DOHH2 (cell line): ENCODE data around the gene LARGE1.

ENCODE experiments used
- EZH2phosphoT487 ChIP-seq: fragments of 200-600 bp; sonication (generic); IDR thresholded peaks from 2 replicates; pipeline ENCODE4 v1.6.1; 2017; ENCODE audit warnings: borderline replicate concordance, mild to moderate bottlenecking, antibody characterized with exemption, low read length, moderate library complexity, mixed read lengths
- TF ChIP-seq, protein P1 (sequence below): fragments of 200-600 bp; sonication (generic); IDR thresholded peaks from one replicate; pipeline ENCODE4 v1.5.1; 2014; ENCODE audit warnings: antibody characterized with exemption, mild to moderate bottlenecking, low read depth, low read length; ENCODE audit not compliant: poor library complexity, severe bottlenecking

DNA sequence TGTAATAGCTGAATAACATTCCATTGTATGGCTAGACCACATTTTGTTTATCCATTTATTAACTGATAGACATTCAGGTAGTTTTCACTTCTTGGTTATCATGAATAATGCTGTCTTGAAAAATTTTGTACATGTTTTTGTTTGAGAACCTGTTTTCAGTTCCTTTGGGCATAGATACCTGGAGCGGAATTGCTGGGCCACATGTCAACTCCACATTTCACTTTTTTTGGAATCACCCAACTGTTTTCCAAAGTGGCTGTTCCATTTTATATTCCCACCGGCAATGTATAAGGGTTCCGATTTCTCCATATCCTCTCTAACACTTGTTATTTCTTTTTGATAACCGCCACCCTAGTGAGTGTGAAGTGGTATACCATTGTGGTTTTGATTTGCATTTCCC, 184.3 kb downstream of the LARGE1 start:
- TF ChIP-seq, protein P1, sequence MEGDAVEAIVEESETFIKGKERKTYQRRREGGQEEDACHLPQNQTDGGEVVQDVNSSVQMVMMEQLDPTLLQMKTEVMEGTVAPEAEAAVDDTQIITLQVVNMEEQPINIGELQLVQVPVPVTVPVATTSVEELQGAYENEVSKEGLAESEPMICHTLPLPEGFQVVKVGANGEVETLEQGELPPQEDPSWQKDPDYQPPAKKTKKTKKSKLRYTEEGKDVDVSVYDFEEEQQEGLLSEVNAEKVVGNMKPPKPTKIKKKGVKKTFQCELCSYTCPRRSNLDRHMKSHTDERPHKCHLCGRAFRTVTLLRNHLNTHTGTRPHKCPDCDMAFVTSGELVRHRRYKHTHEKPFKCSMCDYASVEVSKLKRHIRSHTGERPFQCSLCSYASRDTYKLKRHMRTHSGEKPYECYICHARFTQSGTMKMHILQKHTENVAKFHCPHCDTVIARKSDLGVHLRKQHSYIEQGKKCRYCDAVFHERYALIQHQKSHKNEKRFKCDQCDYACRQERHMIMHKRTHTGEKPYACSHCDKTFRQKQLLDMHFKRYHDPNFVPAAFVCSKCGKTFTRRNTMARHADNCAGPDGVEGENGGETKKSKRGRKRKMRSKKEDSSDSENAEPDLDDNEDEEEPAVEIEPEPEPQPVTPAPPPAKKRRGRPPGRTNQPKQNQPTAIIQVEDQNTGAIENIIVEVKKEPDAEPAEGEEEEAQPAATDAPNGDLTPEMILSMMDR, result no peak
- no peak for TF ChIP-seq EZH2phosphoT487
